Thyroid gland (tissue), 4 donors: Measurements from ENCODE around the gene SEPTIN10. TPM values are rescaled to one million over a fixed set of nuclear protein-coding genes. Genes with fewer than 3 reads are reported as not detected.
"Not testable (repeated sequence)": the region's sequence is repeated elsewhere in the genome, so short reads cannot be mapped to it uniquely, and the experiment has no call there.

ENCODE experiments used
- DNase-seq, 2 donors: peaks; one replicate each; pipeline ENCODE4 v3.0.0-alpha.2; 2019
- H3K27ac ChIP-seq, 3 donors: fragments of 200-600 bp; sonication (generic); 1 replicate in 2 of 3; 2 replicates in 1 of 3; pipeline ENCODE4 v1.5.1; 2016 to 2019; ENCODE audit warnings: mild to moderate bottlenecking in 1 of 3, moderate library complexity in 1 of 3
- H3K27me3 ChIP-seq: fragments of 200-600 bp; sonication (generic); one replicate; pipeline ENCODE4 v1.5.1; 2019
- H3K36me3 ChIP-seq, 2 donors: fragments of 200-600 bp; sonication (generic); one replicate each; pipeline ENCODE4 v1.5.1; 2016 to 2019
- H3K4me1 ChIP-seq, 2 donors: fragments of 200-600 bp; sonication (generic); one replicate each; pipeline ENCODE4 v1.5.1; 2017 to 2019
- H3K4me3 ChIP-seq, 3 donors: fragments of 200-600 bp; sonication (generic); replicated peaks in 1 of 3; 1 replicate in 2 of 3; 2 replicates in 1 of 3; pipeline ENCODE4 v1.5.1; 2016; ENCODE audit warnings: mild to moderate bottlenecking in 1 of 3
- H3K9me3 ChIP-seq: fragments of 200-600 bp; sonication (generic); one replicate; pipeline ENCODE4 v1.5.1; 2017
- CTCF ChIP-seq, 6 experiments: fragments of 200-600 bp in 3 of 6; fragments of 450-650 bp in 3 of 6; sonication (generic) in 3 of 6; IDR thresholded peaks; one replicate each; pipeline ENCODE4 v1.5.1; 2016 to 2019; ENCODE audit warnings: antibody characterized with exemption in 6 of 6, mild to moderate bottlenecking in 2 of 6, inconsistent platforms in 1 of 6, moderate library complexity in 1 of 6
- POLR2A ChIP-seq, 2 donors: fragments of 450-650 bp; IDR thresholded peaks; one replicate each; pipeline ENCODE4 v1.6.1; 2017; ENCODE audit warnings: antibody characterized with exemption in 2 of 2, mild to moderate bottlenecking in 2 of 2, moderate library complexity in 1 of 2
- WGBS, 2 donors: methylation state at CpG; one replicate each; pipeline ENCODE4 v1.1.5; 2017; 5-methylcytosine and 5-hydroxymethylcytosine counted together
- intact Hi-C: fragments of 100-400 bp; cut with DNase I; formaldehyde crosslinking; loops from one replicate; pipeline ENCODE4 v1.15.1; 2023
- total RNA-seq, 4 donors: library from RNA; depleted of rRNA; stranded (reverse); fragments of >200 nt; gene quantifications; one replicate each; pipeline ENCODE4 v1.2.3, GENCODE V29; 2016

The SEPTIN10 gene
- total RNA-seq, 4 donors from 2014 or later, result 61.7 to 99.3 (median 70.4) TPM

- Histone ChIP-seq H3K9me3 (no peaks in the 10 kb centered on the region), H3K27me3 (no peaks in the 10 kb centered on the region), H3K4me3 (no peak overlapping the region), H3K4me1 (peaks cover 0 to 4% of the 10 kb centered on the region in 2 donors), H3K36me3 (no peaks in the 10 kb centered on the region), H3K27ac (no peak overlapping the region)
- 88 to 94% methylated on average over 16 of the region's 16 CpGs for WGBS, 2 donors
- intact Hi-C loops, result no loop called here
- TF ChIP-seq POLR2A (IDR thresholded peaks at IDR 0.05) (no peak), CTCF (IDR thresholded peaks at IDR 0.05) (no peak)
- no peak for DNase-seq
Measured at GRCh38 chr2:109594246-109594885, 19.4 kb downstream of the SEPTIN10 start.

GRCh38 chr2:109592905-109593304 lies 20.9 kb downstream of the SEPTIN10 start:
- intact Hi-C loops, result no loop called here
- Histone ChIP-seq H3K27ac (no peak overlapping the region), H3K4me1 (no peaks in the 10 kb centered on the region), H3K4me3 (no peak overlapping the region), H3K27me3 (no peaks in the 10 kb centered on the region), H3K36me3 (no peaks in the 10 kb centered on the region), H3K9me3 (no peaks in the 10 kb centered on the region)
- TF ChIP-seq CTCF (IDR thresholded peaks at IDR 0.05) (no peak), POLR2A (IDR thresholded peaks at IDR 0.05) (no peak)
- no peak for DNase-seq
- 92 to 96% methylated on average over 3 of the region's 3 CpGs for WGBS, 2 donors

- Histone ChIP-seq H3K4me3 (no peak overlapping the region), H3K27ac (no peak overlapping the region), H3K27me3 (no peaks in the 10 kb centered on the region), H3K36me3 (no peaks in the 10 kb centered on the region), H3K4me1 (no peaks in the 10 kb centered on the region), H3K9me3 (no peaks in the 10 kb centered on the region)
- DNase-seq, result no peak
- TF ChIP-seq CTCF (IDR thresholded peaks at IDR 0.05) (no peak), POLR2A (IDR thresholded peaks at IDR 0.05) (no peak)
- intact Hi-C loops, result no loop called here
Measured at GRCh38 chr2:109591206-109591605, 22.6 kb downstream of the SEPTIN10 start.

DNA sequence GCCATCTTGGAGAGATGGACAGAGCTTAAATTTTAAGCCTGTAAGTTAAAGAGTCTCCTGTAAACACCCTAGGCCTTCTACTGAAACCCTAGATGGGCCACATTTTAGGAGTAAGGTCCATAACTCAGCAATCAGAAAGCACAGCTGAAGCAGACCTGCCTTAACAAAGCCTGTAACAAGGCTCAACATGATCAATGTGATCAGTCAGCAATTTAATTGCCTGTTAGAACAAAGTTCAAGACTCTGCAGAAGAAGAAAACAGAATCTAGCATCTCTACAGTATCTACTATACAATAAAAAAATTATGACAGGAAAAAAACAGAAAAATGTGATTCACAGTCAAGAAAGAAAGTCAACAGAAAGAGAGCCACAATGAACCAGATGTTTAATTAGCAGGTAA lies 27.1 kb downstream of the SEPTIN10 start:
- intact Hi-C loops, result no loop called here
- TF ChIP-seq POLR2A (IDR thresholded peaks at IDR 0.05) (no peak), CTCF (IDR thresholded peaks at IDR 0.05) (no peak)
- no peak for DNase-seq
- Histone ChIP-seq H3K4me1 (peaks cover 0 to 7% of the 10 kb centered on the region in 2 donors), H3K27me3 (no peaks in the 10 kb centered on the region), H3K9me3 (no peaks in the 10 kb centered on the region), H3K4me3 (no peak overlapping the region), H3K27ac (no peak overlapping the region), H3K36me3 (no peaks in the 10 kb centered on the region)

GRCh38 chr2:109582928-109583895 lies 30.6 kb downstream of the SEPTIN10 start:
- intact Hi-C loops, result no loop called here
- Histone ChIP-seq H3K9me3 (no peaks in the 10 kb centered on the region), H3K27ac (no peak overlapping the region), H3K4me1 (peaks cover 0 to 7% of the 10 kb centered on the region in 2 donors), H3K36me3 (no peaks in the 10 kb centered on the region), H3K4me3 (no peak overlapping the region), H3K27me3 (no peaks in the 10 kb centered on the region)
- TF ChIP-seq CTCF (IDR thresholded peaks at IDR 0.05) (no peak), POLR2A (IDR thresholded peaks at IDR 0.05) (no peak)
- WGBS, 2 donors, result 91% methylated on average over 6 of the region's 6 CpGs
- DNase-seq, result no peak

DNA sequence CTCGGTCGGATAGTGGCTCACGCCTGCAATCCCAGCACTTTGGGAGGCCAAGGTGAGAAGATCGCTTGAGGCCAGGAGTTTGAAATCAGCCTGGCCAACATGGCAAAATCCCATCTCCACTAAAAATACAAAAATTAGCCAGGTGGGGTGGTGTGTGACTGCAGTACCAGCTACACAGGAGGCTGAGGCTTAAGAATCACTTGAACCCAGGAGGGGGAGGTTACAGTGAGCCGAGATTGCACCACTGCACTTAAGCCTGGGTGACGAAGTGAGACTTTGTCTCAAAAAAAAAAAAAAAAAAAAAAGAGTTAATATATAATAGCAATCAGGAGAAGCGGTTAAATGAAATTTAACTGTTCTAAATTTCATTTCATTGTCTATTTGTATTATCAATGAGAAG lies 36.1 kb downstream of the SEPTIN10 start:
- H3K9me3 ChIP-seq, intact Hi-C loops: not testable (repeated sequence)
- WGBS, 2 donors, result 94% methylated on average over 7 of the region's 7 CpGs

More for the DNA sequence above, 36.1 kb downstream of the SEPTIN10 start:
- not testable (repeated sequence) for H3K4me1 ChIP-seq, H3K27me3 ChIP-seq, DNase-seq, H3K4me3 ChIP-seq, H3K27ac ChIP-seq, H3K36me3 ChIP-seq
